Neural progenitor cell (in vitro differentiated cells): ENCODE results near the gene NHLRC1. TPM values are rescaled to one million over a fixed set of nuclear protein-coding genes. Genes with fewer than 3 reads are reported as not detected.

Experiments
- DNase-seq: peaks from one replicate; pipeline ENCODE4 v3.0.0-alpha.2; 2016; ENCODE audit warnings: low spot score
- H2AFZ ChIP-seq: fragments of 200-600 bp; sonication (generic); replicated peaks from 2 replicates; pipeline ENCODE4 v1.6.1; 2016; ENCODE audit warnings: antibody characterized with exemption
- H3F3A ChIP-seq: fragments of 200-600 bp; sonication (generic); 2 replicates; pipeline ENCODE4 v1.6.1; 2016; ENCODE audit warnings: antibody characterized with exemption, low read depth
- H3K27ac ChIP-seq: fragments of 200-600 bp; sonication (generic); 2 replicates; pipeline ENCODE4 v1.5.1; 2016; ENCODE audit warnings: mild to moderate bottlenecking
- H3K27me3 ChIP-seq: fragments of 200-600 bp; sonication (generic); 2 replicates; pipeline ENCODE4 v1.6.1; 2016; ENCODE audit warnings: mild to moderate bottlenecking, moderate library complexity
- H3K36me3 ChIP-seq: fragments of 200-600 bp; sonication (generic); 2 replicates; pipeline ENCODE4 v1.5.1; 2016
- H3K4me1 ChIP-seq: fragments of 200-600 bp; sonication (generic); 2 replicates; pipeline ENCODE4 v1.6.1; 2016; ENCODE audit warnings: mixed run types
- H3K4me2 ChIP-seq: fragments of 200-600 bp; sonication (generic); 2 replicates; pipeline ENCODE4 v1.6.1; 2016
- H3K4me3 ChIP-seq: fragments of 200-600 bp; sonication (generic); 2 replicates; pipeline ENCODE4 v1.5.1; 2016
- H3K79me2 ChIP-seq: fragments of 200-600 bp; sonication (generic); 2 replicates; pipeline ENCODE4 v1.6.1; 2016; ENCODE audit warnings: low read depth
- H3K9ac ChIP-seq: fragments of 200-600 bp; sonication (generic); 2 replicates; pipeline ENCODE4 v1.6.1; 2016
- H3K9me3 ChIP-seq: fragments of 200-600 bp; sonication (generic); 2 replicates; pipeline ENCODE4 v1.5.1; 2016; ENCODE audit warnings: low read depth
- H4K20me1 ChIP-seq: fragments of 200-600 bp; sonication (generic); 2 replicates; pipeline ENCODE4 v1.6.1; 2016; ENCODE audit warnings: low read depth
- H3K27ac Mint-ChIP-seq: 3 replicates; pipeline ENCODE4 v1.8.0; 2021; ENCODE audit warnings: mixed read lengths
- H3K27me3 Mint-ChIP-seq: 2 replicates; pipeline ENCODE4 v1.8.0; 2022; ENCODE audit warnings: low read depth, mild to moderate bottlenecking, inconsistent platforms, moderate library complexity, mixed read lengths; ENCODE audit not compliant: insufficient read depth
- H3K36me3 Mint-ChIP-seq: 3 replicates; pipeline ENCODE4 v1.8.0; 2021; ENCODE audit warnings: mixed read lengths
- H3K4me1 Mint-ChIP-seq: 3 replicates; pipeline ENCODE4 v1.8.0; 2021; ENCODE audit warnings: mixed read lengths
- H3K4me3 Mint-ChIP-seq: 3 replicates; pipeline ENCODE4 v1.8.0; 2021; ENCODE audit warnings: mild to moderate bottlenecking, moderate library complexity, mixed read lengths
- H3K9me3 Mint-ChIP-seq: 3 replicates; pipeline ENCODE4 v1.8.0; 2020; ENCODE audit warnings: mixed read lengths
- EZH2 ChIP-seq: fragments of 200-600 bp; sonication (generic); IDR thresholded peaks from 2 replicates; pipeline ENCODE4 v1.6.1; 2017; ENCODE audit warnings: antibody characterized with exemption, mild to moderate bottlenecking, moderate library complexity
- EZH2phosphoT487 ChIP-seq: fragments of 200-600 bp; sonication (generic); IDR thresholded peaks from 2 replicates; pipeline ENCODE4 v1.6.1; 2017; ENCODE audit warnings: antibody characterized with exemption
- total RNA-seq: library from RNA; depleted of rRNA; stranded (reverse); fragments of >200 nt; gene quantifications from 2 replicates; pipeline ENCODE4 v1.2.3, GENCODE V29; 2015; ENCODE audit warnings: low replicate concordance
- TF ChIP-seq, protein P1 (sequence below): fragments of 200-600 bp; sonication (generic); IDR thresholded peaks from 2 replicates; pipeline ENCODE4 v1.5.1; 2017; ENCODE audit warnings: antibody characterized with exemption, mild to moderate bottlenecking

NHLRC1 gene
- total RNA-seq, 1 donor from 2014 or later, result not detected

DNA sequence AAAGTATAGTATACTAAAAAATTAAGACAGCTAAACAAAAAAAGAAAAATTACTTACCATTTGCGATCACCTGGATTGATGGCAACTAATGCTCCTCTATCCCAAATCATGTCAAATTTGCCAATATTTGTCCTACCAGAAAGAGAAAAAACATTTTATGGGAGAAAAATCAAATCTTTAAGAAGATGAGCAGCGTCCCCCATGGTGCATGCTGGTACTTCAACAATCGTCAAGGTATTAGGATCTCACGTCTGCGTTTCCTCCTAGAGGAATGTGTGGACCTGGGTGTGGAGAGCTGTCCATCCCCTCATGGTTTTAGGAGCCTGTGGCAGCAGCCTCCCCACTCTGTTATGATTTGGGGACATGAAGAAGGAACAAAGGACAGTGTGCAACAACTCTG is 16.4 kb upstream of the NHLRC1 start:
- Mint-ChIP-seq H3K27ac (no peak overlapping the region), H3K4me3 (no peak overlapping the region), H3K9me3 (no peaks in the 10 kb centered on the region), H3K36me3 (peaks cover 2% of the 10 kb centered on the region), H3K4me1 (peaks cover 3% of the 10 kb centered on the region), H3K27me3 (no peaks in the 10 kb centered on the region)
- Histone ChIP-seq H3K9ac (no peak overlapping the region), H3K9me3 (no peaks in the 10 kb centered on the region), H2AFZ (no peak overlapping the region), H4K20me1 (no peaks in the 10 kb centered on the region), H3K4me2 (no peak overlapping the region), H3K27me3 (no peaks in the 10 kb centered on the region), H3K36me3 (no peaks in the 10 kb centered on the region), H3F3A (peaks cover 10% of the 10 kb centered on the region), H3K79me2 (no peaks in the 10 kb centered on the region), H3K27ac (no peak overlapping the region), H3K4me3 (no peak overlapping the region), H3K4me1 (peaks cover 10% of the 10 kb centered on the region)
- no peak for DNase-seq
- TF ChIP-seq, protein P1, sequence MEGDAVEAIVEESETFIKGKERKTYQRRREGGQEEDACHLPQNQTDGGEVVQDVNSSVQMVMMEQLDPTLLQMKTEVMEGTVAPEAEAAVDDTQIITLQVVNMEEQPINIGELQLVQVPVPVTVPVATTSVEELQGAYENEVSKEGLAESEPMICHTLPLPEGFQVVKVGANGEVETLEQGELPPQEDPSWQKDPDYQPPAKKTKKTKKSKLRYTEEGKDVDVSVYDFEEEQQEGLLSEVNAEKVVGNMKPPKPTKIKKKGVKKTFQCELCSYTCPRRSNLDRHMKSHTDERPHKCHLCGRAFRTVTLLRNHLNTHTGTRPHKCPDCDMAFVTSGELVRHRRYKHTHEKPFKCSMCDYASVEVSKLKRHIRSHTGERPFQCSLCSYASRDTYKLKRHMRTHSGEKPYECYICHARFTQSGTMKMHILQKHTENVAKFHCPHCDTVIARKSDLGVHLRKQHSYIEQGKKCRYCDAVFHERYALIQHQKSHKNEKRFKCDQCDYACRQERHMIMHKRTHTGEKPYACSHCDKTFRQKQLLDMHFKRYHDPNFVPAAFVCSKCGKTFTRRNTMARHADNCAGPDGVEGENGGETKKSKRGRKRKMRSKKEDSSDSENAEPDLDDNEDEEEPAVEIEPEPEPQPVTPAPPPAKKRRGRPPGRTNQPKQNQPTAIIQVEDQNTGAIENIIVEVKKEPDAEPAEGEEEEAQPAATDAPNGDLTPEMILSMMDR, result peak; percentile 11
- TF ChIP-seq EZH2, result no peak

DNA sequence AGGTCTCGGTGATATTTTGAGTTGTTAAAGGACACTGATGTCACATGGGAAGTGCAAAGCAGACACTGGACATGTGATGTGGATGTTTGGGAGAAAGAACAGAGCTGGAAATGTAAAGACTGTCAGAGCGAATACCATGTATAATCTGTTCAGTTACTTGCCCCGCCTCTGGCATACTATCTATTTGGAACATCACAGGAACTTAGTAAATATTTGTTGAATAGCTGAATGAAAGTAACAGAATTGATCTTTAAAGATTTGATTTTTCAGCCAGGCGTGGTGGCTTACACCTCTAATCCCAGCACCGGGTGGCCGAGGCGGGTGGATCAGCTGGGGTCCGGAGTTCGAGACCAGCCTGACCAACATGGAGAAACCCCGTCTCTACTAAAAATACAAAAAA is 13.8 kb upstream of the NHLRC1 start:
- Histone ChIP-seq H3K27me3 (no peaks in the 10 kb centered on the region), H3K9me3 (no peaks in the 10 kb centered on the region), H3K9ac (no peak overlapping the region), H3K4me1 (peaks cover under 1% of the 10 kb centered on the region), H3K27ac (no peak overlapping the region), H4K20me1 (no peaks in the 10 kb centered on the region), H3F3A (no peaks in the 10 kb centered on the region), H3K4me3 (no peak overlapping the region), H3K4me2 (no peak overlapping the region), H3K36me3 (no peaks in the 10 kb centered on the region), H2AFZ (no peak overlapping the region), H3K79me2 (no peaks in the 10 kb centered on the region)
- Mint-ChIP-seq H3K4me3 (no peak overlapping the region), H3K4me1 (no peaks in the 10 kb centered on the region), H3K9me3 (no peaks in the 10 kb centered on the region), H3K36me3 (peaks cover 9% of the 10 kb centered on the region), H3K27me3 (no peaks in the 10 kb centered on the region), H3K27ac (no peak overlapping the region)
- DNase-seq, result no peak
- TF ChIP-seq, protein P1, result no peak
- no peak for TF ChIP-seq EZH2
- TF ChIP-seq EZH2phosphoT487, result no peak

DNA sequence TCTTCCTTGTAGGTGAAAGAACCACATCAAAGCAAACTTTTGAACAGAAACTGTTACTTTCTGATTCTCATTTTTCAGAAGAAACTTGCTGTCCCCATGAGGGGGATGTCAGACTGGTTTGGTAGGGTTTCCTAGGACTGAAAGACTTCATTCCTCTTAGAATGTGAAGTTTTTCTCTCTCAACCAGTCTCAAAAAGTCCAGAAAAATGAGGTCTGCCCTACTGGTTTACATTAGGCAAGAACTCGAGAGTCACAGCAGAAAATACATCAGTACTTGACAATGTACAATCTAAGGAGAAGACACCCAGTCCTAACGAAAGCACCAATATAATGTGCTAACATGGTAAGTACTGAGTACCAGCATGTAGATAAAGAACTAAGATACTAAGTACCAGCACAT is 12.7 kb upstream of the NHLRC1 start:
- H3K9me3 Mint-ChIP-seq, result no peaks in the 10 kb centered on the region
- H3K27me3 Mint-ChIP-seq, result no peaks in the 10 kb centered on the region
- Histone ChIP-seq H3K36me3 (no peaks in the 10 kb centered on the region), H3K4me1 (no peaks in the 10 kb centered on the region), H3K27ac (no peak overlapping the region), H3K4me2 (no peak overlapping the region), H3K79me2 (no peaks in the 10 kb centered on the region), H2AFZ (no peak overlapping the region), H4K20me1 (no peaks in the 10 kb centered on the region), H3K9ac (no peak overlapping the region), H3K9me3 (no peaks in the 10 kb centered on the region), H3F3A (no peaks in the 10 kb centered on the region), H3K27me3 (no peaks in the 10 kb centered on the region), H3K4me3 (no peak overlapping the region)
- TF ChIP-seq, protein P1, result no peak
- TF ChIP-seq EZH2 (no peak), EZH2phosphoT487 (no peak)
- no peak overlapping the region for H3K4me3 Mint-ChIP-seq
- H3K36me3 Mint-ChIP-seq, result peaks cover 9% of the 10 kb centered on the region
- no peak for DNase-seq
- no peaks in the 10 kb centered on the region for H3K4me1 Mint-ChIP-seq
- H3K27ac Mint-ChIP-seq, result no peak overlapping the region

DNA sequence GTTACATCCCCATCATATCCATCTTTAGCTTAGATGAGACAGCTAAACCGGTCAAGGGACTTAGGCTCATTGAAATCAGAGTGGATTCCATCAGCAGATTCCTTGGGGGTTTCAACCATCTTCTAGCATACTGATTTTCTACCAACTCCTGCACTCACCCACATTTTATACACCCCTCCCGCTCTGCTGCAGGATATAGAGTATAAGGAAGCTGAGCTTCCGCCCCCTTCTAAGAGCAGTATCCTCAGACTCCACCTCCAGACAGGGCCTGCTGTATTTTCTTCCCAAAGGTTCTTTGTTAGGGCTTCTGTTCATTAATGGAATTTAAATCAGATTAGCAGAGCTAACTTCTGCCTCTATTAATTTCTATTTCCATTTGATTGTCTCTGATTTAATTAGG is 9.9 kb upstream of the NHLRC1 start:
- Mint-ChIP-seq H3K4me3 (no peak overlapping the region), H3K36me3 (peaks cover 7% of the 10 kb centered on the region), H3K27me3 (no peaks in the 10 kb centered on the region), H3K9me3 (no peaks in the 10 kb centered on the region), H3K27ac (no peak overlapping the region), H3K4me1 (no peaks in the 10 kb centered on the region)
- DNase-seq, result no peak
- H2AFZ ChIP-seq, result no peak overlapping the region
- no peak overlapping the region for H3K4me3 ChIP-seq
- H3K79me2 ChIP-seq, result no peaks in the 10 kb centered on the region
- no peak overlapping the region for H3K4me2 ChIP-seq
- H3K36me3 ChIP-seq, result no peaks in the 10 kb centered on the region
- H3K9me3 ChIP-seq, result no peaks in the 10 kb centered on the region
- H3K27me3 ChIP-seq, result no peaks in the 10 kb centered on the region
- H3K27ac ChIP-seq, result no peak overlapping the region
- TF ChIP-seq EZH2 (no peak), EZH2phosphoT487 (no peak)
- TF ChIP-seq, protein P1, result no peak
- no peaks in the 10 kb centered on the region for H3K4me1 ChIP-seq
- no peak overlapping the region for H3K9ac ChIP-seq
- H3F3A ChIP-seq, result no peaks in the 10 kb centered on the region
- no peaks in the 10 kb centered on the region for H4K20me1 ChIP-seq
